Measurements from ENCODE around the gene PLCB3.

GRCh38 chr11:64219755-64220154 is 31.6 kb upstream of the PLCB3 start:
- TF ChIP-seq CTCF (conservative IDR thresholded peaks at IDR 0.05; ENCODE audit: low read depth, low read length): no peak
- no peak for TF ChIP-seq EZH2 (IDR thresholded peaks at IDR 0.05; ENCODE audit: low read length, unreplicated experiment)
